ENCODE data around the gene EPB41L2.

- TF ChIP-seq EZH2 (IDR thresholded peaks at IDR 0.05; ENCODE audit: insufficient read depth, poor library complexity, severe bottlenecking) (no peak), EZH2phosphoT487 (IDR thresholded peaks at IDR 0.05; ENCODE audit: insufficient read depth, low read depth) (no peak)
Measured at GRCh38 chr6:131052181-131052580, 10.9 kb downstream of the EPB41L2 start.
